MCF 10A (cell line): ENCODE measurements around the gene KCTD15. TPM values are rescaled to one million over a fixed set of nuclear protein-coding genes. Genes with fewer than 3 reads are reported as not detected.

Source experiments
- BruUV-seq: library from RNA; stranded (reverse); fragments of 400-500 nt; replicated peaks from 2 replicates; lab custom pipeline; 2021; lab: Mats Ljungman, UMichigan
- CTCF ChIA-PET: fragments of 300-600 bp; sonication (Branson Sonifier 250); formaldehyde crosslinking; extraction: SDS; loops from one replicate; lab custom pipeline; 2021; ENCODE audit warnings: antibody characterized with exemption, inconsistent platforms; lab: Yijun Ruan, JAX
- POLR2A ChIA-PET: fragments of 300-600, 350-650 bp; sonication (Branson Sonifier 250); formaldehyde crosslinking; extraction: SDS; loops from one replicate; lab custom pipeline; 2020; ENCODE audit warnings: antibody characterized with exemption, inconsistent platforms; lab: Yijun Ruan, JAX
- DNase-seq: peaks from one replicate; pipeline ENCODE4 v3.0.0-alpha.2; 2018; ENCODE audit not compliant: unreplicated experiment
- H3K27ac Mint-ChIP-seq: one replicate; pipeline ENCODE4 v1.8.0; 2022; ENCODE audit warnings: mild to moderate bottlenecking, low read depth, mixed read lengths; ENCODE audit not compliant: unreplicated experiment
- H3K27me3 Mint-ChIP-seq: one replicate; pipeline ENCODE4 v1.8.0; 2022; ENCODE audit warnings: mixed read lengths; ENCODE audit not compliant: insufficient read depth, unreplicated experiment
- H3K36me3 Mint-ChIP-seq: one replicate; pipeline ENCODE4 v1.8.0; 2022; ENCODE audit warnings: mild to moderate bottlenecking, moderate library complexity, mixed read lengths; ENCODE audit not compliant: insufficient read depth, unreplicated experiment
- H3K4me1 Mint-ChIP-seq: one replicate; pipeline ENCODE4 v1.8.0; 2022; ENCODE audit warnings: mixed read lengths; ENCODE audit not compliant: insufficient read depth, unreplicated experiment
- H3K4me3 Mint-ChIP-seq: one replicate; pipeline ENCODE4 v1.8.0; 2022; ENCODE audit warnings: mild to moderate bottlenecking, moderate library complexity, mixed read lengths; ENCODE audit not compliant: unreplicated experiment
- H3K9me3 Mint-ChIP-seq: one replicate; pipeline ENCODE4 v1.8.0; 2022; ENCODE audit warnings: mixed read lengths; ENCODE audit not compliant: unreplicated experiment
- CTCF ChIP-seq: fragments of 200-600 bp; IDR thresholded peaks from one replicate; pipeline ENCODE4 v1.8.0; 2022; ENCODE audit warnings: antibody characterized with exemption, mild to moderate bottlenecking; ENCODE audit not compliant: unreplicated experiment
- intact Hi-C: fragments of 100-400 bp; cut with micrococcal nuclease; formaldehyde crosslinking; loops from 2 replicates; pipeline ENCODE4 v1.14.1; 2022
- total RNA-seq: library from RNA; stranded (reverse); gene quantifications from 2 replicates; pipeline ENCODE4 v1.2.3, GENCODE V29; 2022

KCTD15 gene
- total RNA-seq, 1 experiment from 2014 or later: 53.7 TPM

GRCh38 chr19:33860312-33861090 lies 63.8 kb downstream of the KCTD15 start:
- Mint-ChIP-seq H3K36me3 (no peaks in the 10 kb centered on the region), H3K27ac (no peak overlapping the region), H3K27me3 (peaks cover 12% of the 10 kb centered on the region), H3K4me1 (no peaks in the 10 kb centered on the region), H3K4me3 (no peak overlapping the region), H3K9me3 (no peaks in the 10 kb centered on the region)
- no TSS peak for BruUV-seq
- ChIA-PET POLR2A (no interaction called here), CTCF (no interaction called here)
- no peak for TF ChIP-seq CTCF
- no peak for DNase-seq
- intact Hi-C loops: no loop called here

GRCh38 chr19:33861950-33862349 lies 65.3 kb downstream of the KCTD15 start:
- intact Hi-C loops: no loop called here
- Mint-ChIP-seq H3K36me3 (no peaks in the 10 kb centered on the region), H3K27ac (no peak overlapping the region), H3K9me3 (no peaks in the 10 kb centered on the region), H3K4me1 (no peaks in the 10 kb centered on the region), H3K27me3 (peaks cover 12% of the 10 kb centered on the region), H3K4me3 (no peak overlapping the region)
- no peak for DNase-seq
- no peak for TF ChIP-seq CTCF
- CTCF ChIA-PET: interaction anchor here (0.8 kb wide), 1 partner anchor 283 kb away, joined by 4 read pairs; no protein-coding TSS in a partner anchor
- BruUV-seq: no TSS peak
- POLR2A ChIA-PET: interaction anchor here (0.6 kb wide), 1 partner anchor 67 kb away, joined by 3 read pairs; no protein-coding TSS in a partner anchor

- CTCF ChIA-PET: interaction anchor here (0.9 kb wide), 1 partner anchor 43 kb away, joined by 4 read pairs; no protein-coding TSS in a partner anchor
- Mint-ChIP-seq H3K4me1 (no peaks in the 10 kb centered on the region), H3K27me3 (peaks cover 8% of the 10 kb centered on the region)
These were observed 66.3 kb downstream of the KCTD15 start for GRCh38 chr19:33862981-33863380.

More at GRCh38 chr19:33862981-33863380, 66.3 kb downstream of the KCTD15 start:
- Mint-ChIP-seq H3K9me3 (no peaks in the 10 kb centered on the region), H3K27ac (no peak overlapping the region), H3K4me3 (no peak overlapping the region), H3K36me3 (no peaks in the 10 kb centered on the region)
- BruUV-seq: no TSS peak
- TF ChIP-seq CTCF: no peak
- intact Hi-C loops: no loop called here
- no peak for DNase-seq
- POLR2A ChIA-PET: no interaction called here
